ENCODE results near the gene TSPAN13. TPM values are rescaled to one million over a fixed set of nuclear protein-coding genes. Genes with fewer than 3 reads are reported as not detected.
A peak's percentile ranks its signal among the peaks of the same experiment; 100 is the strongest.

Gene TSPAN13
- total RNA-seq (2021; ENCODE audit: unreplicated experiment) = 80.8 TPM
- 54.4 TPM for polyA plus RNA-seq (2012; ENCODE audit: insufficient read length)
- Bru-seq, nascent RNA = percentile 76 among the genes with signal in this experiment
- percentile 74 among the genes with signal in this experiment for BruChase-seq, experiment 1, labeled RNA remaining after a 2-hour chase
- BruChase-seq, experiment 2, labeled RNA remaining after a 6-hour chase = percentile 83 among the genes with signal in this experiment
- long read RNA-seq, transcript TSPAN13-201 (6 exons, 2,093 nt) = major isoform, 153 of 162 reads
- long read RNA-seq, partial matches to known transcripts = 3 of 162 reads
- long read RNA-seq, other reads (novel, unspliced or antisense) = 6 of 162 reads

DNA sequence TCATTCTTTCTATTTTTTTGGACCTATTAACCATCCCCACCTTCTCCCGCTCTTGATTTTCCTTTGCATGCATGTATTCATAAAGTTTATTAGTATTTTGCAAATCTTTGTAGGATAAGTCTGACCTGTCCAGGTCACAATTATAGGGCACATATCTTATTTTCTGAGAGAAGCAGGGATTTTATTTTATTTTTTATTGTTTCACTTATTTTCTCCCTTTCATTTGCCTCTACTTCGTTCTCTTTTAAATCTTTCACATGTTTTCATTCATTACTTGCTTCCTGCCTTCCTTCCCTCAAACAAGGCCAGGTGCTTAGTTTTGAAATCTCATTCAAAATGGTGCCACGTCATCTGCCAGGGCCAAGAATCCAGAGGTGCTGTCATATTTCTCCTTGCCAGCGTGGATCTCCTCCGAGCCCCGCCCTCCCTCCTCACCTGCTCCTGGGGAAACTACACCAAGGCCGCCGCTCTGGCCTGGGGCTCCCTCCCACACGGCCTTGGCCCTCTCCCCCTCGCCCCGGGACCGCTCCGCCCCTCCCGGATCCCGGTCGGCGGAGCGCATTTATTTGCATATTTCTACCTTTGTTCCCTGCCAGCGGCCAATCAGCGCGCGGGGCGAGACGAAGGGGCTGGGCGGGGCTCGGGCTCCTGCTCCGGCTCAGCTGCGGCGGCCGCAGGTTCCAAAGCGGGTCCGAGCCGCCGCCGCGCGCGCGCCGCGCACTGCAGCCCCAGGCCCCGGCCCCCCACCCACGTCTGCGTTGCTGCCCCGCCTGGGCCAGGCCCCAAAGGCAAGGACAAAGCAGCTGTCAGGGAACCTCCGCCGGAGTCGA is at the start of gene TSPAN13:
Gene TSPAN13, plus strand, starts transcription at position 654 of the 830 bp plus-strand sequence. CDS start 213 bp downstream, outside the sequence.
- TF ChIP-seq TCF7L2 (IDR thresholded peaks at IDR 0.05; ENCODE audit: low read depth, low read length) = peak; percentile 85; the same call in 1 of the 2 replicates
- TF ChIP-seq, protein P1, sequence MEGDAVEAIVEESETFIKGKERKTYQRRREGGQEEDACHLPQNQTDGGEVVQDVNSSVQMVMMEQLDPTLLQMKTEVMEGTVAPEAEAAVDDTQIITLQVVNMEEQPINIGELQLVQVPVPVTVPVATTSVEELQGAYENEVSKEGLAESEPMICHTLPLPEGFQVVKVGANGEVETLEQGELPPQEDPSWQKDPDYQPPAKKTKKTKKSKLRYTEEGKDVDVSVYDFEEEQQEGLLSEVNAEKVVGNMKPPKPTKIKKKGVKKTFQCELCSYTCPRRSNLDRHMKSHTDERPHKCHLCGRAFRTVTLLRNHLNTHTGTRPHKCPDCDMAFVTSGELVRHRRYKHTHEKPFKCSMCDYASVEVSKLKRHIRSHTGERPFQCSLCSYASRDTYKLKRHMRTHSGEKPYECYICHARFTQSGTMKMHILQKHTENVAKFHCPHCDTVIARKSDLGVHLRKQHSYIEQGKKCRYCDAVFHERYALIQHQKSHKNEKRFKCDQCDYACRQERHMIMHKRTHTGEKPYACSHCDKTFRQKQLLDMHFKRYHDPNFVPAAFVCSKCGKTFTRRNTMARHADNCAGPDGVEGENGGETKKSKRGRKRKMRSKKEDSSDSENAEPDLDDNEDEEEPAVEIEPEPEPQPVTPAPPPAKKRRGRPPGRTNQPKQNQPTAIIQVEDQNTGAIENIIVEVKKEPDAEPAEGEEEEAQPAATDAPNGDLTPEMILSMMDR (IDR thresholded peaks at IDR 0.05) = no peak
- ATAC-seq (peak; percentile 95), DNase-seq (ENCODE audit: low read depth, low spot score) (peak; percentile 77)
- ChIA-PET CTCF (interaction anchor here (0.6 kb wide), 1 partner anchor 202 kb away, joined by 3 read pairs; no protein-coding TSS in a partner anchor), POLR2A (no interaction called here)
- no peaks in the 10 kb centered on the region for H3K9me3 ChIP-seq (ENCODE audit: control insufficient read depth, insufficient read depth, low read depth, low read length)
- peak within 1 kb of the TSS; percentile 82 for H3K27ac ChIP-seq (ENCODE audit: low read length)
- peaks cover 21% of the 10 kb centered on the region for H3K4me1 ChIP-seq (ENCODE audit: control insufficient read depth, insufficient read depth, low read length)
- in situ Hi-C loops (cut with HindIII; ENCODE audit: low pct_unique_long_range_greater_than_20kb, low sequenced_read_pairs) = no loop called here
- peak within 1 kb of the TSS; percentile 76 to 83 for H3K4me3 ChIP-seq (ENCODE audit: low read depth in 2 of 2, low read length in 2 of 2)
- no peaks in the 10 kb centered on the region for H3K27me3 ChIP-seq (ENCODE audit: control insufficient read depth, insufficient read depth, low read length)
- no TSS peak for BruUV-seq (replicated peaks)
- intact Hi-C loops (cut with micrococcal nuclease; ENCODE audit: unreplicated experiment) = no loop called here
- H3K36me3 ChIP-seq (ENCODE audit: control insufficient read depth, insufficient read depth, low read length) = no peaks in the 10 kb centered on the region

DNA sequence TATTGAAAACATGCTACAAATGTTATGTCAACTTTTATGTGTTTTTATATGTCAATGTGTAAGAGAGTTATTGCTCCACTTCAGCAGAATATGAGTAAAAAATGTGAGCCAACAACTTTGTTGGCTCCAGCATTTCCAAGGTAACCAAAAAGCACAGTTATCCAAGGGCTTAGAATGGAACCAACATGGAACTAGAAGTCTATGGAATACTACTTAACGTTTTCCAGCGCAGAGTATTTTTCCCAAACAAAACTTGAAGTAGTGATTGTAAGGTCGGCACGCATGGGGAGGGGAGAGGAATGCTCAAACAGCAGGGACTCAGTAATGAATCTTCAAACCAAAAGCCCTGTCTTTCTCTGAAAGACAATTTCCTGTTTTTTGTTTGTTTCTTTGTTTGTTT is 45.0 kb upstream of the TSPAN13 start:
- CTCF ChIA-PET = no interaction called here
- POLR2A ChIA-PET = no interaction called here
- DNase-seq (ENCODE audit: low read depth, low spot score) (no peak), ATAC-seq (no peak)
- no peaks in the 10 kb centered on the region for H3K27me3 ChIP-seq (ENCODE audit: control insufficient read depth, insufficient read depth, low read length)
- H3K9me3 ChIP-seq (ENCODE audit: control insufficient read depth, insufficient read depth, low read depth, low read length) = no peaks in the 10 kb centered on the region
- peaks cover 13% of the 10 kb centered on the region; the same call in 1 of the 2 replicates for H3K36me3 ChIP-seq (ENCODE audit: control insufficient read depth, insufficient read depth, low read length)
- intact Hi-C loops (cut with micrococcal nuclease; ENCODE audit: unreplicated experiment) = no loop called here
- no peak overlapping the region for H3K27ac ChIP-seq (ENCODE audit: low read length)
- no peak for TF ChIP-seq TCF7L2 (IDR thresholded peaks at IDR 0.05; ENCODE audit: low read depth, low read length)
- TF ChIP-seq, protein P2, sequence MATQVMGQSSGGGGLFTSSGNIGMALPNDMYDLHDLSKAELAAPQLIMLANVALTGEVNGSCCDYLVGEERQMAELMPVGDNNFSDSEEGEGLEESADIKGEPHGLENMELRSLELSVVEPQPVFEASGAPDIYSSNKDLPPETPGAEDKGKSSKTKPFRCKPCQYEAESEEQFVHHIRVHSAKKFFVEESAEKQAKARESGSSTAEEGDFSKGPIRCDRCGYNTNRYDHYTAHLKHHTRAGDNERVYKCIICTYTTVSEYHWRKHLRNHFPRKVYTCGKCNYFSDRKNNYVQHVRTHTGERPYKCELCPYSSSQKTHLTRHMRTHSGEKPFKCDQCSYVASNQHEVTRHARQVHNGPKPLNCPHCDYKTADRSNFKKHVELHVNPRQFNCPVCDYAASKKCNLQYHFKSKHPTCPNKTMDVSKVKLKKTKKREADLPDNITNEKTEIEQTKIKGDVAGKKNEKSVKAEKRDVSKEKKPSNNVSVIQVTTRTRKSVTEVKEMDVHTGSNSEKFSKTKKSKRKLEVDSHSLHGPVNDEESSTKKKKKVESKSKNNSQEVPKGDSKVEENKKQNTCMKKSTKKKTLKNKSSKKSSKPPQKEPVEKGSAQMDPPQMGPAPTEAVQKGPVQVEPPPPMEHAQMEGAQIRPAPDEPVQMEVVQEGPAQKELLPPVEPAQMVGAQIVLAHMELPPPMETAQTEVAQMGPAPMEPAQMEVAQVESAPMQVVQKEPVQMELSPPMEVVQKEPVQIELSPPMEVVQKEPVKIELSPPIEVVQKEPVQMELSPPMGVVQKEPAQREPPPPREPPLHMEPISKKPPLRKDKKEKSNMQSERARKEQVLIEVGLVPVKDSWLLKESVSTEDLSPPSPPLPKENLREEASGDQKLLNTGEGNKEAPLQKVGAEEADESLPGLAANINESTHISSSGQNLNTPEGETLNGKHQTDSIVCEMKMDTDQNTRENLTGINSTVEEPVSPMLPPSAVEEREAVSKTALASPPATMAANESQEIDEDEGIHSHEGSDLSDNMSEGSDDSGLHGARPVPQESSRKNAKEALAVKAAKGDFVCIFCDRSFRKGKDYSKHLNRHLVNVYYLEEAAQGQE (IDR thresholded peaks at IDR 0.05; ENCODE audit: insufficient read depth in 1 of 2, low read depth in 2 of 2, low read length in 1 of 2) = no peak
- no peak for TF ChIP-seq POLR2AphosphoS5 (IDR thresholded peaks at IDR 0.05; ENCODE audit: low read depth, low read length)
- TF ChIP-seq, protein P1 (IDR thresholded peaks at IDR 0.05) = no peak
- TF ChIP-seq SIN3A (IDR thresholded peaks at IDR 0.05; ENCODE audit: borderline replicate concordance, insufficient read depth, low read depth, low read length) = no peak
- no peak overlapping the region for H3K4me3 ChIP-seq (ENCODE audit: low read depth in 2 of 2, low read length in 2 of 2)
- in situ Hi-C loops (cut with HindIII; ENCODE audit: low pct_unique_long_range_greater_than_20kb, low sequenced_read_pairs) = no loop called here
- no TSS peak for BruUV-seq (replicated peaks)
- H3K4me1 ChIP-seq (ENCODE audit: control insufficient read depth, insufficient read depth, low read length) = no peaks in the 10 kb centered on the region
